ENCODE data around the gene SLC22A16. TPM values are rescaled to one million over a fixed set of nuclear protein-coding genes. Genes with fewer than 3 reads are reported as not detected.

Gene SLC22A16
- total and polyA plus RNA-seq, 2 of the 13 experiments (the other 11 are each of a cell fraction or from before 2014, with no cell fraction given): 0.04 TPM; not detected in 1

GRCh38 chr6:110492584-110492983 is 16.2 kb upstream of the SLC22A16 start:
- no peaks in the 10 kb centered on the region for H4K20me1 ChIP-seq (ENCODE audit: insufficient read depth, low read length)
- no peak for ATAC-seq
- intact Hi-C loops (cut with micrococcal nuclease; ENCODE audit: unreplicated experiment): no loop called here
- no peak overlapping the region for H3K27ac ChIP-seq (ENCODE audit: extremely low read length, insufficient read depth, low read length)
- H2AFZ ChIP-seq (ENCODE audit: low read length): no peak overlapping the region
- in situ Hi-C loops (cut with HindIII; ENCODE audit: extremely low pct_ligation_motif_present, low pct_unique_long_range_greater_than_20kb): no loop called here
- no TSS peak for BruUV-seq (replicated peaks)
- no peaks in the 10 kb centered on the region for H3K79me2 ChIP-seq (ENCODE audit: insufficient read depth, low read length)
- no peak overlapping the region for H3K4me2 ChIP-seq (ENCODE audit: low read depth, low read length)
- H3K27me3 ChIP-seq (ENCODE audit: control insufficient read depth in 1 of 2, insufficient read depth in 2 of 2, low read length in 2 of 2): 0 out of 5 replicates have a peak, but pooled peaks cover 0 to 4% of the 10 kb centered on the region in 2 experiments
- 47% methylated on average over 7 of the region's 7 CpGs for WGBS (ENCODE audit: low lambda C conversion rate)
- H3K9me3 ChIP-seq (ENCODE audit: low read length): no peaks in the 10 kb centered on the region
- TF ChIP-seq ZBTB33 (CRISPR knock-in tag; IDR thresholded peaks at IDR 0.05) (no peak), ATF7 (IDR thresholded peaks at IDR 0.05) (peak; percentile 54; the same call in 1 of the 2 replicates), ATF7 (CRISPR knock-in tag; IDR thresholded peaks at IDR 0.05) (no peak)
- H3K36me3 ChIP-seq (replicated peaks in 1 of 2; ENCODE audit: control insufficient read depth in 1 of 2, insufficient read depth in 2 of 2, low read length in 2 of 2): no peaks in the 10 kb centered on the region
- 0 out of 2 replicates have a peak, but pooled peaks cover 17% of the 10 kb centered on the region for H3K4me1 ChIP-seq (ENCODE audit: insufficient read depth, low read length)
- ChIA-PET CTCF (ENCODE audit: low intra/inter-chr PET ratio, low total read pairs) (no interaction called here), POLR2A (no interaction called here)
- H3K4me3 ChIP-seq (replicated peaks in 1 of 3; ENCODE audit: insufficient read depth in 1 of 3, low read depth in 2 of 3, low read length in 3 of 3): no peak overlapping the region
- no peak for DNase-seq (ENCODE audit: low spot score)
- H3K9ac ChIP-seq (ENCODE audit: insufficient read depth, low read depth, low read length): no peak overlapping the region
- no peak for FAIRE-seq

- no TSS peak for BruUV-seq (replicated peaks)
Observed at GRCh38 chr6:110491644-110492317, 15.4 kb upstream of the SLC22A16 start.

More at GRCh38 chr6:110491644-110492317, 15.4 kb upstream of the SLC22A16 start:
- ChIA-PET CTCF (ENCODE audit: low intra/inter-chr PET ratio, low total read pairs) (no interaction called here), POLR2A (no interaction called here)
- Histone ChIP-seq H4K20me1 (ENCODE audit: insufficient read depth, low read length) (no peaks in the 10 kb centered on the region), H3K4me3 (replicated peaks in 1 of 3; ENCODE audit: insufficient read depth in 1 of 3, low read depth in 2 of 3, low read length in 3 of 3) (no peak overlapping the region), H3K4me2 (ENCODE audit: low read depth, low read length) (no peak overlapping the region), H3K9ac (ENCODE audit: insufficient read depth, low read depth, low read length) (no peak overlapping the region), H3K4me1 (ENCODE audit: insufficient read depth, low read length) (0 out of 2 replicates have a peak, but pooled peaks cover 17% of the 10 kb centered on the region), H3K36me3 (replicated peaks in 1 of 2; ENCODE audit: control insufficient read depth in 1 of 2, insufficient read depth in 2 of 2, low read length in 2 of 2) (no peaks in the 10 kb centered on the region), H3K27ac (ENCODE audit: extremely low read length, insufficient read depth, low read length) (no peak overlapping the region), H3K79me2 (ENCODE audit: insufficient read depth, low read length) (no peaks in the 10 kb centered on the region), H3K27me3 (ENCODE audit: control insufficient read depth in 1 of 2, insufficient read depth in 2 of 2, low read length in 2 of 2) (0 out of 5 replicates have a peak, but pooled peaks cover 0 to 4% of the 10 kb centered on the region in 2 experiments), H3K9me3 (ENCODE audit: low read length) (no peaks in the 10 kb centered on the region), H2AFZ (ENCODE audit: low read length) (no peak overlapping the region)
- in situ Hi-C loops (cut with HindIII; ENCODE audit: extremely low pct_ligation_motif_present, low pct_unique_long_range_greater_than_20kb) (no loop called here), intact Hi-C loops (cut with micrococcal nuclease; ENCODE audit: unreplicated experiment) (no loop called here)
- TF ChIP-seq FOXP1 (IDR thresholded peaks at IDR 0.05) (no peak), FOXP1 (CRISPR knock-in tag; IDR thresholded peaks at IDR 0.05) (no peak), PRDM4 (CRISPR knock-in tag; IDR thresholded peaks at IDR 0.05; ENCODE audit: borderline replicate concordance) (no peak), GTF3A (CRISPR knock-in tag; conservative IDR thresholded peaks at IDR 0.05) (no peak), PTBP1 (IDR thresholded peaks at IDR 0.05; ENCODE audit: low read depth, low read length, poor library complexity, severe bottlenecking) (no peak), FOSL2 (CRISPR knock-in tag; IDR thresholded peaks at IDR 0.05) (no peak), ZNF552 (CRISPR knock-in tag; IDR thresholded peaks at IDR 0.05; ENCODE audit: borderline replicate concordance) (no peak), DMAP1 (CRISPR knock-in tag; IDR thresholded peaks at IDR 0.05) (no peak), NRL (CRISPR knock-in tag; IDR thresholded peaks at IDR 0.05; ENCODE audit: borderline replicate concordance) (no peak), NR2C2 (CRISPR knock-in tag; IDR thresholded peaks at IDR 0.05; ENCODE audit: borderline replicate concordance) (no peak)
- ATAC-seq (no peak), FAIRE-seq (no peak), DNase-seq (ENCODE audit: low spot score) (no peak)
- WGBS (ENCODE audit: low lambda C conversion rate): 50% methylated on average over 7 of the region's 7 CpGs

All from HepG2 (cell line).